Astrocyte (in vitro differentiated cells and primary cell): ENCODE measurements around the gene LHCGR.

Experiments
- EZH2 ChIP-seq: IDR thresholded peaks from 2 replicates; pipeline ENCODE4 v1.6.1; 2012; ENCODE audit warnings: mild to moderate bottlenecking, low read length, inconsistent platforms; ENCODE audit not compliant: insufficient read depth
- TF ChIP-seq, protein P1 (sequence below): IDR thresholded peaks from 2 replicates; pipeline ENCODE4 v1.5.1; 2011; ENCODE audit warnings: low read depth, mild to moderate bottlenecking, inconsistent platforms, low read length, moderate library complexity; ENCODE audit not compliant: insufficient read depth

GRCh38 chr2:48787580-48787979 lies 32.1 kb upstream of the LHCGR start:
- TF ChIP-seq, protein P1, sequence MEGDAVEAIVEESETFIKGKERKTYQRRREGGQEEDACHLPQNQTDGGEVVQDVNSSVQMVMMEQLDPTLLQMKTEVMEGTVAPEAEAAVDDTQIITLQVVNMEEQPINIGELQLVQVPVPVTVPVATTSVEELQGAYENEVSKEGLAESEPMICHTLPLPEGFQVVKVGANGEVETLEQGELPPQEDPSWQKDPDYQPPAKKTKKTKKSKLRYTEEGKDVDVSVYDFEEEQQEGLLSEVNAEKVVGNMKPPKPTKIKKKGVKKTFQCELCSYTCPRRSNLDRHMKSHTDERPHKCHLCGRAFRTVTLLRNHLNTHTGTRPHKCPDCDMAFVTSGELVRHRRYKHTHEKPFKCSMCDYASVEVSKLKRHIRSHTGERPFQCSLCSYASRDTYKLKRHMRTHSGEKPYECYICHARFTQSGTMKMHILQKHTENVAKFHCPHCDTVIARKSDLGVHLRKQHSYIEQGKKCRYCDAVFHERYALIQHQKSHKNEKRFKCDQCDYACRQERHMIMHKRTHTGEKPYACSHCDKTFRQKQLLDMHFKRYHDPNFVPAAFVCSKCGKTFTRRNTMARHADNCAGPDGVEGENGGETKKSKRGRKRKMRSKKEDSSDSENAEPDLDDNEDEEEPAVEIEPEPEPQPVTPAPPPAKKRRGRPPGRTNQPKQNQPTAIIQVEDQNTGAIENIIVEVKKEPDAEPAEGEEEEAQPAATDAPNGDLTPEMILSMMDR, result no peak
- TF ChIP-seq EZH2, result no peak
